IPS-15b (cell line): ENCODE data around the gene PAH.

ENCODE experiments used
- H3K27me3 ChIP-seq: one replicate; pipeline ENCODE4 v1.6.1; 2013; ENCODE audit warnings: low read length; ENCODE audit not compliant: control insufficient read depth, insufficient read depth
- H3K36me3 ChIP-seq: one replicate; pipeline ENCODE4 v1.6.1; 2013; ENCODE audit warnings: low read length; ENCODE audit not compliant: control insufficient read depth, insufficient read depth
- H3K4me1 ChIP-seq: one replicate; pipeline ENCODE4 v1.6.1; 2013; ENCODE audit warnings: mild to moderate bottlenecking, low read length; ENCODE audit not compliant: control insufficient read depth, insufficient read depth
- H3K4me3 ChIP-seq: one replicate; pipeline ENCODE4 v1.5.1; 2013; ENCODE audit warnings: low read depth, low read length
- H3K9ac ChIP-seq: one replicate; pipeline ENCODE4 v1.6.1; 2013; ENCODE audit warnings: low read depth, mild to moderate bottlenecking, low read length
- H3K9me3 ChIP-seq: one replicate; pipeline ENCODE4 v1.6.1; 2013; ENCODE audit warnings: mild to moderate bottlenecking, low read length; ENCODE audit not compliant: control insufficient read depth, insufficient read depth

The PAH gene

DNA sequence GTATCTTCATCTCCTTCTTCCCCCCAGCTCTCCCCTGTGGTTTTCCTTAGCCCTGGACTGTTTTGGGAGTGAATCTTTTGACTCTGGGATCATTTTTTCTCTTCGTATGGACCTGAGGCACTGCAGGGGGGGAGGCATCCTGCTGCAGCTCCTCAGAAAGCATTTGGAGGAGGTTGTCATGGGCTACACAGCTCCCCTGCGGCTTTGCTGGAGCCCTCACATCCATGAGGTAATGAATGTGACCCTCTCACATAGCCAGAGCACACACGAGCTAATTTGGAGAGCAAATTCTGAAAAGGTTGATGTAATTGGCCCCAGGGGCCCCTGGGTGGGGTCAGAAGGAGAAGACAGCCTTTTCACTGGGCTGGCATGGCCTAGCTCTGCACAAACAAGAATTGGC, 110.9 kb downstream of the PAH start:
- no peaks in the 10 kb centered on the region for H3K27me3 ChIP-seq
- H3K9me3 ChIP-seq = no peaks in the 10 kb centered on the region
- no peak overlapping the region for H3K4me3 ChIP-seq
- H3K4me1 ChIP-seq = no peaks in the 10 kb centered on the region
- no peak overlapping the region for H3K9ac ChIP-seq
- no peaks in the 10 kb centered on the region for H3K36me3 ChIP-seq

DNA sequence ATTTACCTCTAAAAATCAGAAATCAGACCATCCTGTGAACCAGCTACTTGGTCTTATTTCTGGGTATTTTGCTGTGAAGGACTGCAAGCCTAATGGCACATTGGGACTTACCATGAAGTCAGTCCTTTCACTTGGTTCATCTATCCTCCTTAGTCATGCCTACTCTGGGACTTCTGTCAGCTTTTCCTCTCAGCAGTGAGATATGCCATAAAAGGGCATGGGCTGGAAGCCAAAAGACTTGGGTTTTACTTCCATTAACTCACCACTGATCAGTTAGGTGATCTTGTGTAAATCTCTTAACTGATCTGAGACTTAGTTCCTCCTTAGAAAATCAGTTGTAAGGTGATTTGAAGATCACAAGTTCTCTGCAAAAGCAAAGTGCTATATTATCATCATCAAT, 116.5 kb downstream of the PAH start:
- no peaks in the 10 kb centered on the region for H3K36me3 ChIP-seq
- H3K27me3 ChIP-seq = no peaks in the 10 kb centered on the region
- no peak overlapping the region for H3K9ac ChIP-seq
- no peaks in the 10 kb centered on the region for H3K9me3 ChIP-seq
- no peaks in the 10 kb centered on the region for H3K4me1 ChIP-seq
- H3K4me3 ChIP-seq = no peak overlapping the region

DNA sequence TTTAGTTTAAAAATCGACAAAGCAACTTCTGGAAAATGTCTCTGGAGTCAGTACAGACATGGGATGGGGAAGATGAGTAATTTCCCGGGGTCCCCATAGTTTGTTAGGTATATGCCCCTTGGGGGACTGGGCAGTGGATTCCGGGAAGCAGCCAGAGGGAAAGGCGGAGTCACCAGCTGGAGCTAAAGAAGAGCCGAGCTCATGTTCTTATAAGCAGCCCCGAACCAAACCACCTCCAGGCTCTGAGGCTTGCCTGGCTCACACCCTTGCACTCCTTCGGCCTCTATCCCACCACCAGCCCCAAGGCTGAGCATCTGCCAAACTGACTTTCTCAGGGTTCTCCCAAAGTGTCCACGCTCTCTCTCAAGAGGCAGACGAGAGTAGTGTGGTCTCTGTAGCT, 117.8 kb downstream of the PAH start:
- no peaks in the 10 kb centered on the region for H3K27me3 ChIP-seq
- H3K36me3 ChIP-seq = no peaks in the 10 kb centered on the region
- H3K4me3 ChIP-seq = no peak overlapping the region
- H3K9ac ChIP-seq = no peak overlapping the region
- H3K9me3 ChIP-seq = no peaks in the 10 kb centered on the region
- H3K4me1 ChIP-seq = no peaks in the 10 kb centered on the region

DNA sequence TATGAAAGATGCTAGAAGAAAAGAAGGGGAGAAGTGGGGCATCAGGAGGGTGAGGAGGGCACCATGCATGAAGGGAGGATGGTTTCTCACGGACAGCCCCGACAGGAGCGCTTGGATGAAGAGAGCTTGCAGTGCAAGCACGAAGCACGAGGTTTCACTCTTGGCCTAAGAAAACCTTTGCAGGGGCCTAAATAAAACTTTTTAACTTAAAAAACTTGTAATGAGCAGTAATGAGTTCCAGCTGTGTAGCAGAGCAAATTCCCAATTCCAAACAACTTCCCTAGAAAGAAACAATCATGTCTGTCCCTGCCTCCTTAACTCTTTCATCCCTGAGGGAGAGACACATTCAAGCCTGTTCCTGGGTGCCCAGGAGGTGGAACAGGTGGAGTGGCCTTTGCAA, 119.5 kb downstream of the PAH start:
- H3K4me3 ChIP-seq = no peak overlapping the region
- H3K36me3 ChIP-seq = no peaks in the 10 kb centered on the region
- H3K9ac ChIP-seq = no peak overlapping the region

DNA sequence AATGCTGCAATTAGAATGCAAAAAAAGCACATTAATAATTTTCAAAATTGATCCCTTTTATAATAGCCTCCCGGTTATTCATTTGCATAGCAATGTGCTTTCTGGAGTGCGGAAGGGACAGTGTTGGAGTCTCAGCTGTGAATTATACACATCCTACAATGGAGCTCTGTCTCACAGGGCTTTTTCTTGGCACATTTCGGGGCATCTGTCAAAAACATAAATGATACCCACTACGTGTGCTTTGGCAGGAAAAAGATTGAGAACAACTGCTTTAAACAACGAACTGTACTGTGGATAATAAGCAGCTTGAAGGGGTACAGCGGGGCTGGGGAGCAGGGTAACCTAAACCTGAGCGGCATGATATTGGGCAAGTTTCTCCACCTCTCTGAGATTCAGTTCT, 123.1 kb downstream of the PAH start:
- no peak overlapping the region for H3K9ac ChIP-seq
- no peaks in the 10 kb centered on the region for H3K4me1 ChIP-seq
- H3K27me3 ChIP-seq = no peaks in the 10 kb centered on the region
- no peak overlapping the region for H3K4me3 ChIP-seq
- H3K9me3 ChIP-seq = no peaks in the 10 kb centered on the region
- no peaks in the 10 kb centered on the region for H3K36me3 ChIP-seq

More for the DNA sequence above, 119.5 kb downstream of the PAH start:
- no peaks in the 10 kb centered on the region for H3K9me3 ChIP-seq
- no peaks in the 10 kb centered on the region for H3K27me3 ChIP-seq
- no peaks in the 10 kb centered on the region for H3K4me1 ChIP-seq
